K562 (cell line): ENCODE measurements around the gene GNAZ. TPM values are rescaled to one million over a fixed set of nuclear protein-coding genes. Genes with fewer than 3 reads are reported as not detected.

Experiments used
- ATAC-seq: fragments of 200-7000 bp; cut with Tn5 transposase; 3 replicates; pipeline ENCODE4 v1.9.1; 2020; ENCODE audit warnings: moderate library complexity
- BruUV-seq: library from RNA; stranded (reverse); fragments of 400-500 nt; replicated peaks from 2 replicates; lab custom pipeline; 2021; lab: Mats Ljungman, UMichigan
- CTCF ChIA-PET: fragments of 300-600 bp; formaldehyde crosslinking; extraction: SDS; loops from one replicate; lab custom pipeline; 2021; ENCODE audit warnings: low intra/inter-chr PET ratio; lab: Yijun Ruan, JAX
- POLR2A ChIA-PET: fragments of 300-600, 350-650 bp; sonication (Branson Sonifier 250); formaldehyde crosslinking; extraction: SDS; loops from one replicate; lab custom pipeline; 2021; ENCODE audit warnings: antibody characterized with exemption, inconsistent platforms; lab: Yijun Ruan, JAX
- DNase-seq, 4 experiments: peaks; one replicate each; pipeline versions ENCODE4 v3.0.0 to v3.0.0-alpha.2; 2011 to 2018; ENCODE audit warnings: low spot score in 3 of 4, mixed read lengths in 3 of 4; ENCODE audit errors: extremely low read depth in 1 of 4
- FAIRE-seq: peaks from 2 replicates; lab custom pipeline; 2011; peaks lifted over from hg19 to GRCh38; lab: Jason Lieb, UNC
- H2AFZ ChIP-seq: 2 replicates; pipeline ENCODE4 v1.6.0; 2011; ENCODE audit warnings: low read depth, low read length, control low read depth, inconsistent platforms
- H3K27ac ChIP-seq: fragments of 200-600 bp; 3 replicates; pipeline ENCODE4 v1.8.0; 2011; ENCODE audit warnings: low read depth, mild to moderate bottlenecking, control low read depth, inconsistent platforms, low read length, moderate library complexity, mixed read lengths; ENCODE audit errors: extremely low read depth
- H3K27me3 ChIP-seq, 2 experiments: fragments of 300-600 bp in 1 of 2; 2 replicates in 1 of 2; 3 replicates in 1 of 2; pipeline versions ENCODE4 v1.6.0 to v1.8.0; 2011; ENCODE audit warnings: inconsistent platforms in 2 of 2, low read length in 2 of 2, mild to moderate bottlenecking in 1 of 2, mixed read lengths in 1 of 2, moderate library complexity in 1 of 2; ENCODE audit not compliant: control insufficient read depth in 2 of 2, insufficient read depth in 2 of 2
- H3K36me3 ChIP-seq: fragments of 300-600 bp; 3 replicates; pipeline ENCODE4 v1.8.0; 2011; ENCODE audit warnings: mild to moderate bottlenecking, low read length, inconsistent platforms; ENCODE audit not compliant: control insufficient read depth, insufficient read depth
- H3K4me1 ChIP-seq, 2 experiments: fragments of 200-600 bp in 1 of 2; replicated peaks in 1 of 2; 2 replicates in 1 of 2; 3 replicates in 1 of 2; pipeline versions ENCODE4 v1.5.1 to v1.8.0; 2011; ENCODE audit warnings: inconsistent platforms in 2 of 2, low read length in 2 of 2, mild to moderate bottlenecking in 1 of 2, mixed read lengths in 1 of 2, moderate library complexity in 1 of 2; ENCODE audit not compliant: control insufficient read depth in 2 of 2, insufficient read depth in 2 of 2
- H3K4me2 ChIP-seq: 2 replicates; pipeline ENCODE4 v1.6.1; 2011; ENCODE audit warnings: low read length, control low read depth, inconsistent platforms, mixed read lengths; ENCODE audit not compliant: insufficient read depth
- H3K4me3 ChIP-seq: fragments of 200-600 bp; sonication (generic), shearing (Covaris generic); 2 replicates; pipeline ENCODE4 v1.5.1; 2016; ENCODE audit warnings: control low read depth, inconsistent platforms
- H3K79me2 ChIP-seq: fragments of 200-600 bp; 3 replicates; pipeline ENCODE4 v1.8.0; 2011; ENCODE audit warnings: low read length, inconsistent platforms; ENCODE audit not compliant: control insufficient read depth, insufficient read depth
- H3K9ac ChIP-seq, 2 experiments: 2 replicates each; pipeline versions ENCODE4 v1.6.0 to v1.6.1; 2011; ENCODE audit warnings: low read depth in 2 of 2, low read length in 2 of 2, control low read depth in 1 of 2, inconsistent platforms in 1 of 2, mild to moderate bottlenecking in 1 of 2, mixed read lengths in 1 of 2; ENCODE audit not compliant: insufficient read depth in 1 of 2
- H3K9me1 ChIP-seq: one replicate; pipeline ENCODE4 v1.6.0; 2011; ENCODE audit warnings: inconsistent platforms, mild to moderate bottlenecking, low read length, moderate library complexity; ENCODE audit not compliant: control insufficient read depth, insufficient read depth
- H3K9me3 ChIP-seq: replicated peaks from 2 replicates; pipeline ENCODE4 v1.5.1; 2011; ENCODE audit warnings: low read depth, low read length, inconsistent platforms; ENCODE audit not compliant: control insufficient read depth, insufficient read depth
- H4K20me1 ChIP-seq: replicated peaks from 2 replicates; pipeline ENCODE4 v1.6.1; 2011; ENCODE audit warnings: low read length, inconsistent platforms, mixed read lengths; ENCODE audit not compliant: control insufficient read depth, insufficient read depth
- BHLHE40 ChIP-seq: IDR thresholded peaks from 2 replicates; pipeline ENCODE4 v1.6.1; 2011; ENCODE audit warnings: low read length, improper control_type of control experiment
- BRD4 ChIP-seq: fragments of 200-600 bp; sonication (generic); IDR thresholded peaks from 2 replicates; pipeline ENCODE4 v1.6.1; 2017; ENCODE audit warnings: inconsistent platforms
- CREB1 ChIP-seq, 2 experiments: sonication (generic) in 1 of 2; formaldehyde crosslinking in 1 of 2; IDR thresholded peaks; 2 replicates each; pipeline versions ENCODE4 v1.6.1 to v1.8.0; 2012 to 2022; ENCODE audit warnings: inconsistent platforms in 1 of 2, mild to moderate bottlenecking in 1 of 2, missing genetic modification reagents in 1 of 2, moderate library complexity in 1 of 2
- EP300 ChIP-seq: IDR thresholded peaks from 2 replicates; pipeline ENCODE4 v1.6.1; 2012; ENCODE audit warnings: low read length, improper control_type of control experiment
- EZH2 ChIP-seq: IDR thresholded peaks from 2 replicates; pipeline ENCODE4 v1.6.1; 2012; ENCODE audit warnings: low read depth, mild to moderate bottlenecking, inconsistent platforms, low read length, borderline replicate concordance
- FUS ChIP-seq: fragments of 200-400 bp; formaldehyde crosslinking; optimal IDR thresholded peaks from 2 replicates; pipeline ENCODE3; 2017; ENCODE audit warnings: low read depth, low read length
- KDM2B ChIP-seq: fragments of 250-450 bp; sonication (Bioruptor Pico); IDR thresholded peaks from 2 replicates; pipeline ENCODE4 v1.8.0; 2021; ENCODE audit warnings: mild to moderate bottlenecking, moderate library complexity
- MYC ChIP-seq, 2 experiments: fragments of 250-450 bp in 1 of 2; sonication (Bioruptor Pico) in 1 of 2; IDR thresholded peaks; 2 replicates each; pipeline versions ENCODE4 v1.5.1 to v1.6.1; 2012 to 2021; ENCODE audit warnings: low read depth in 2 of 2, borderline replicate concordance in 1 of 2, improper control_type of control experiment in 1 of 2, low read length in 1 of 2, mild to moderate bottlenecking in 1 of 2, moderate library complexity in 1 of 2
- NFRKB ChIP-seq: fragments of 450-650 bp; IDR thresholded peaks from 2 replicates; pipeline ENCODE4 v1.6.1; 2016; ENCODE audit warnings: low read depth
- RCOR1 ChIP-seq, 2 experiments: IDR thresholded peaks; 2 replicates each; pipeline ENCODE4 v1.6.1; 2012; ENCODE audit warnings: low read depth in 2 of 2, low read length in 2 of 2, borderline replicate concordance in 1 of 2, improper control_type of control experiment in 1 of 2
- SMARCC2 ChIP-seq: fragments of 450-650 bp; IDR thresholded peaks from 2 replicates; pipeline ENCODE4 v1.6.1; 2017; ENCODE audit warnings: antibody characterized with exemption, moderate library complexity, mild to moderate bottlenecking, low read depth
- SNRNP70 ChIP-seq: fragments of 200-400 bp; formaldehyde crosslinking; optimal IDR thresholded peaks from 2 replicates; pipeline ENCODE3; 2017; ENCODE audit warnings: low read depth, low read length
- TSC22D4 ChIP-seq: fragments of 450-650 bp; IDR thresholded peaks from 2 replicates; pipeline ENCODE4 v1.6.1; 2016; ENCODE audit warnings: missing genetic modification characterization, missing biosample characterization, control low read depth
- ZFP36 ChIP-seq: fragments of 150-350 bp; IDR thresholded peaks from 2 replicates; pipeline ENCODE4 v1.6.1; 2018; ENCODE audit warnings: low read length, low read depth; ENCODE audit not compliant: partially characterized antibody
- ZKSCAN3 ChIP-seq: fragments of 250-450 bp; sonication (Bioruptor Pico); IDR thresholded peaks from 2 replicates; pipeline ENCODE4 v1.4.0; 2020
- ZNF583 ChIP-seq: fragments of 250-450 bp; sonication (Bioruptor Pico); IDR thresholded peaks from 2 replicates; pipeline ENCODE4 v1.4.0; 2020
- WGBS: fragments of 100-300 bp; shearing (Covaris generic); methylation state at CpG from one replicate; pipeline ENCODE4 v1.1.6; 2016; ENCODE audit warnings: low coverage, mixed read lengths; ENCODE audit not compliant: insufficient coverage; ENCODE audit errors: missing lambda C conversion rate; 5-methylcytosine and 5-hydroxymethylcytosine counted together
- in situ Hi-C: fragments of 300-500 bp; cut with MboI; formaldehyde crosslinking; loops from 4 replicates; pipeline ENCODE4 v1.15.0; 2018; ENCODE audit warnings: inconsistent platforms, mixed read lengths
- intact Hi-C: fragments of 100-400 bp; cut with micrococcal nuclease; formaldehyde crosslinking; loops from 2 replicates; pipeline ENCODE4 v1.14.2; 2022
- polyA plus RNA-seq, 8 experiments: library from polyadenylated mRNA; depleted of rRNA in 4 of 8; stranded (reverse) in 5 of 8; unstranded in 3 of 8; fragments of >200 nt; fragmentation: Nextera tagmentation in 2 of 8; fragmentation: Illumina TruSeq in 1 of 8; extraction: Ambion mirVana in 2 of 8; extraction: Trizol in 1 of 8; gene quantifications; 2 replicates each; pipeline versions ENCODE4 v1.2.1 to v1.2.3, GENCODE V29; 2011 to 2014; ENCODE audit warnings: inconsistent platforms in 1 of 8, missing spikeins in 1 of 8
- total RNA-seq, 7 experiments: library from RNA; depleted of rRNA in 6 of 7; stranded (reverse); fragments of >200 nt in 6 of 7; fragmentation: Illumina TruSeq in 2 of 7; extraction: Trizol in 2 of 7; gene quantifications; 2 replicates each; pipeline versions ENCODE4 v1.2.1 to v1.2.3, GENCODE V29; 2011 to 2021; ENCODE audit warnings: low replicate concordance in 1 of 7
- TF ChIP-seq, protein P1 (sequence below): fragments of 450-650 bp; formaldehyde crosslinking; IDR thresholded peaks from 2 replicates; pipeline ENCODE4 v1.4.0; 2020; ENCODE audit warnings: mild to moderate bottlenecking
- TF ChIP-seq, protein P2 (sequence below): IDR thresholded peaks from 2 replicates; pipeline ENCODE4 v1.6.1; 2012; ENCODE audit warnings: low read depth, low read length, improper control_type of control experiment, borderline replicate concordance

The GNAZ gene
- total and polyA plus RNA-seq, 9 of the 15 experiments (the other 6 are each of a cell fraction or from before 2014, with no cell fraction given) = 0.04 to 0.22 (median 0.13) TPM; not detected in 3

DNA sequence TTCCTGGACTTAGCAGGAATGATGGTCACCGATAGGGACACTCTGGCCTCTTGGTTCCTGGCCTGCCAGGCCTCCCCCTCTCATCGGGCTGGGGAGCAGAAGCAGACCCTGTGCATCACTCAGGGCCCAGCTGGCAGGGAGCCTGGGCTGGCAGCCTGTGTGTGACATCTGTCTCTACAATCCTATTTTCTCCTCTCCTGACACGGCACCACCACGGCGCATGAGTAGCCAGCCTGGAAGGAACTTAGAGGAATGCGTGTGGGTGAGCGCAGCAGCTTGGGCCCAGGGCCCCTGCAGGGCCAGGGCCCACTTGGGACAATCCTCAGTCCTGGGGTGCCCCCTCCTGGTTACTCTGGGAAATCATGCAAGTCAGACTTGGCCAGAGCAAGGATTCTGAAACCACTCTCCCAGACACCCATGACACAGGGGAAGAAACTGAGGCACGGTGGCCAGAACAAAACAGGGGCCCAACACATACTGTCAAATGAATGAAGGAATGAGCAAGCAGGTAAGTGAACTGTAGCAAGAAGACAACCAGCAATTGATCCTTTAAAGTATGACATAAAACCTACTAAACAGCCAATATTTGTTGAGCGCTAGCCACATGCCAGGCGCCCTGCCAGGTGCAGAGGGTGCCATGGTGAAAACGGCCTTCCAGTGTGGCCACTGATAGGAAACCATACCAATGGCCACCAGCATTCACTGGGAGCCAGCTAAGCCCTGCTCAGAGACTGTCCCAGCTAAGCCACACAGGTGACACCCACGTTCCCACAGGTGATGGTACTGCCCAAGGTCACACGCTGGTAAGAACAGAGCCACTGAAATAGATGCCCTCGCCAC lies 58.2 kb downstream of the GNAZ start:
- Histone ChIP-seq H3K4me2 (no peak overlapping the region), H3K79me2 (no peaks in the 10 kb centered on the region), H2AFZ (no peak overlapping the region), H3K36me3 (no peaks in the 10 kb centered on the region), H3K4me1 (peaks cover 0 to 9% of the 10 kb centered on the region in 2 experiments; a peak in 2 of 5 replicates), H3K9me1 (peaks cover 9% of the 10 kb centered on the region), H3K9ac (peak overlapping the region in 1 of 2 experiments; percentile 6; a peak in 1 of 4 replicates), H3K27ac (no peak overlapping the region), H4K20me1 (peaks cover 63% of the 10 kb centered on the region), H3K27me3 (peaks cover 53 to 79% of the 10 kb centered on the region in 2 experiments), H3K4me3 (no peak overlapping the region), H3K9me3 (no peaks in the 10 kb centered on the region)
- no TSS peak for BruUV-seq
- peak; percentile 91 for ATAC-seq
- WGBS = 5% methylated on average over 14 of the region's 14 CpGs
- intact Hi-C loops = loop anchor here (1.0 to 10.0 kb wide), 9 partner anchors 153 to 664 kb away; no protein-coding TSS in a partner anchor
- peak; percentile 61 to 98 (median 62) for DNase-seq
- in situ Hi-C loops = loop anchor here (5.0 kb wide), 2 partner anchors 161 to 281 kb away; no protein-coding TSS in a partner anchor
- POLR2A ChIA-PET = interaction anchor here (0.5 to 8.6 kb wide), 21 partner anchors 10 to 471 kb away, joined by 3 to 68 read pairs (median 4); partner anchors contain the start of genes RAB36 and RSPH14
- peak; percentile 91 for FAIRE-seq
- CTCF ChIA-PET = interaction anchor here (0.5 to 12.0 kb wide), 35 partner anchors 9 to 664 kb away, joined by 3 to 549 read pairs (median 3); no protein-coding TSS in a partner anchor
- TF ChIP-seq TSC22D4 (tag) (no peak), SNRNP70 (no peak), BHLHE40 (peak; percentile 86), MYC (IDR thresholded peaks at IDR 0.05; ENCODE audit: low read depth, low read length) (peak; percentile 90), MYC (CRISPR knock-in tag; IDR thresholded peaks at IDR 0.05; ENCODE audit: borderline replicate concordance, low read depth) (no peak), RCOR1 (IDR thresholded peaks at IDR 0.05; ENCODE audit: borderline replicate concordance in 1 of 2, low read depth in 2 of 2, low read length in 2 of 2) (peak; percentile 91 to 96), EZH2 (no peak), BRD4 (no peak), FUS (no peak), ZNF583 (CRISPR knock-in tag) (no peak), KDM2B (no peak), EP300 (peak; percentile 83), SMARCC2 (no peak), CREB1 (IDR thresholded peaks at IDR 0.05) (peak; percentile 41; the same call in 1 of the 2 replicates), CREB1 (CRISPR knock-in tag; IDR thresholded peaks at IDR 0.05) (no peak), ZKSCAN3 (CRISPR knock-in tag) (no peak), NFRKB (no peak), ZFP36 (peak; percentile 63)
- TF ChIP-seq, protein P1, sequence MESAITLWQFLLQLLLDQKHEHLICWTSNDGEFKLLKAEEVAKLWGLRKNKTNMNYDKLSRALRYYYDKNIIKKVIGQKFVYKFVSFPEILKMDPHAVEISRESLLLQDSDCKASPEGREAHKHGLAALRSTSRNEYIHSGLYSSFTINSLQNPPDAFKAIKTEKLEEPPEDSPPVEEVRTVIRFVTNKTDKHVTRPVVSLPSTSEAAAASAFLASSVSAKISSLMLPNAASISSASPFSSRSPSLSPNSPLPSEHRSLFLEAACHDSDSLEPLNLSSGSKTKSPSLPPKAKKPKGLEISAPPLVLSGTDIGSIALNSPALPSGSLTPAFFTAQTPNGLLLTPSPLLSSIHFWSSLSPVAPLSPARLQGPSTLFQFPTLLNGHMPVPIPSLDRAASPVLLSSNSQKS (CRISPR knock-in tag) = no peak
- TF ChIP-seq, protein P2, sequence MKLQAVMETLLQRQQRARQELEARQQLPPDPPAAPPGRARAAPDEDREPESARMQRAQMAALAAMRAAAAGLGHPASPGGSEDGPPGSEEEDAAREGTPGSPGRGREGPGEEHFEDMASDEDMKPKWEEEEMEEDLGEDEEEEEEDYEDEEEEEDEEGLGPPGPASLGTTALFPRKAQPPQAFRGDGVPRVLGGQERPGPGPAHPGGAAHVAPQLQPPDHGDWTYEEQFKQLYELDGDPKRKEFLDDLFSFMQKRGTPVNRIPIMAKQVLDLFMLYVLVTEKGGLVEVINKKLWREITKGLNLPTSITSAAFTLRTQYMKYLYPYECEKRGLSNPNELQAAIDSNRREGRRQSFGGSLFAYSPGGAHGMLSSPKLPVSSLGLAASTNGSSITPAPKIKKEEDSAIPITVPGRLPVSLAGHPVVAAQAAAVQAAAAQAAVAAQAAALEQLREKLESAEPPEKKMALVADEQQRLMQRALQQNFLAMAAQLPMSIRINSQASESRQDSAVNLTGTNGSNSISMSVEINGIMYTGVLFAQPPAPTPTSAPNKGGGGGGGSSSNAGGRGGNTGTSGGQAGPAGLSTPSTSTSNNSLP = peak; percentile 79
